NCI-H510A treated with DMSO at 0.1 percent for 48 hours (cell line): ENCODE data around the gene RPL7L1.
"Not testable (repeated sequence)": the region's sequence is repeated elsewhere in the genome, so short reads cannot be mapped to it uniquely, and the experiment has no call there.

ENCODE experiments used
- DNase-seq: peaks from one replicate; lab custom pipeline; 2025; lab: John Stamatoyannopoulos, UW

Gene RPL7L1

GRCh38 chr6:42891199-42891722, 11.8 kb downstream of the RPL7L1 start:
- no peak for DNase-seq

- not testable (repeated sequence) for DNase-seq
Measured at GRCh38 chr6:42894041-42894828, 14.8 kb downstream of the RPL7L1 start.

GRCh38 chr6:42896178-42896719, 16.8 kb downstream of the RPL7L1 start:
- no peak for DNase-seq

GRCh38 chr6:42898891-42899361, 19.5 kb downstream of the RPL7L1 start:
- DNase-seq, result peak; percentile 85

- DNase-seq, result no peak
Measured at GRCh38 chr6:42899871-42900270, 20.5 kb downstream of the RPL7L1 start.

- peak; percentile 97 for DNase-seq
Measured at GRCh38 chr6:42901538-42901957, 22.1 kb downstream of the RPL7L1 start.

- DNase-seq, result not testable (repeated sequence)
Measured at GRCh38 chr6:42902429-42903263, 23.2 kb downstream of the RPL7L1 start.

GRCh38 chr6:42904467-42904866, 25.1 kb downstream of the RPL7L1 start:
- no peak for DNase-seq

GRCh38 chr6:42907336-42907735, 27.9 kb downstream of the RPL7L1 start:
- no peak for DNase-seq

- no peak for DNase-seq
Measured at GRCh38 chr6:42909835-42910234, 30.4 kb downstream of the RPL7L1 start.

GRCh38 chr6:42911171-42912021, 32.0 kb downstream of the RPL7L1 start:
- DNase-seq, result no peak

- no peak for DNase-seq
Measured at GRCh38 chr6:42914546-42914945, 35.1 kb downstream of the RPL7L1 start.

GRCh38 chr6:42915732-42916131, 36.3 kb downstream of the RPL7L1 start, which contains the start of gene PTCRA:
TSS of gene PTCRA (plus strand) at chr6:42916053. CDS start at chr6:42916070, 17 bp downstream.
- DNase-seq, result no peak

- DNase-seq, result no peak
Measured at GRCh38 chr6:42916288-42916687, 36.9 kb downstream of the RPL7L1 start.

GRCh38 chr6:42921801-42922200, 42.4 kb downstream of the RPL7L1 start:
- no peak for DNase-seq

- DNase-seq, result no peak
Measured at GRCh38 chr6:42923666-42924065, 44.2 kb downstream of the RPL7L1 start.

- DNase-seq, result no peak
Measured at GRCh38 chr6:42925248-42925857, 45.9 kb downstream of the RPL7L1 start.

- peak; percentile 99 for DNase-seq
Measured at GRCh38 chr6:42928986-42929820, 49.8 kb downstream of the RPL7L1 start, which contains the start of gene CNPY3. TSS of gene CNPY3 (plus strand) at chr6:42929480. CDS start at chr6:42929571, 91 bp downstream.

- peak; percentile 89 for DNase-seq
Measured at GRCh38 chr6:42929821-42930360, 50.5 kb downstream of the RPL7L1 start.

- no peak for DNase-seq
Measured at GRCh38 chr6:42932412-42932811, 53.0 kb downstream of the RPL7L1 start.
